Breast epithelium (tissue), 3 donors: Measurements from ENCODE around the gene AMFR.

Experiments
- CTCF ChIP-seq, 3 donors: fragments of 450-650 bp; IDR thresholded peaks; one replicate each; pipeline ENCODE4 v1.5.1; 2016 to 2017; ENCODE audit warnings: antibody characterized with exemption in 3 of 3, mild to moderate bottlenecking in 3 of 3, moderate library complexity in 3 of 3
- POLR2A ChIP-seq: fragments of 450-650 bp; IDR thresholded peaks from one replicate; pipeline ENCODE4 v1.6.1; 2016; ENCODE audit warnings: antibody characterized with exemption, mild to moderate bottlenecking, moderate library complexity
- POLR2AphosphoS5 ChIP-seq, 3 donors: sonication (generic); formaldehyde crosslinking; IDR thresholded peaks; one replicate each; pipeline ENCODE4 v1.6.1; 2017; ENCODE audit warnings: antibody characterized with exemption in 3 of 3

- TF ChIP-seq CTCF (IDR thresholded peaks at IDR 0.05), result no peak
- TF ChIP-seq POLR2A, result no peak
- no peak for TF ChIP-seq POLR2AphosphoS5 (IDR thresholded peaks at IDR 0.05)
Observed at GRCh38 chr16:56331399-56331798, 93.9 kb downstream of the AMFR start.
